H1 (cell line): ENCODE results near the gene FA2H. TPM values are rescaled to one million over a fixed set of nuclear protein-coding genes. Genes with fewer than 3 reads are reported as not detected.

Source experiments
- CTCF ChIA-PET: fragments of 300-600 bp; sonication (Branson Sonifier 250); formaldehyde crosslinking; loops from one replicate; lab custom pipeline; 2021; ENCODE audit not compliant: partially characterized antibody; lab: Charles Lee
- POLR2A ChIA-PET: fragments of 300-600 bp; sonication (Branson Sonifier 250); formaldehyde crosslinking; loops from one replicate; lab custom pipeline; 2021; ENCODE audit warnings: inconsistent platforms; ENCODE audit not compliant: partially characterized antibody; lab: Charles Lee
- DNase-seq, 2 experiments: peaks; one replicate each; pipeline versions ENCODE4 v3.0.0 to v3.0.0-alpha.2; 2010 to 2022; ENCODE audit warnings: low spot score in 2 of 2, low read depth in 1 of 2, mixed read lengths in 1 of 2
- FAIRE-seq: peaks from 2 replicates; lab custom pipeline; 2011; peaks lifted over from hg19 to GRCh38; lab: Jason Lieb, UNC
- H2AFZ ChIP-seq: 2 replicates; pipeline ENCODE4 v1.8.1; 2012; ENCODE audit warnings: low read length, inconsistent platforms
- H2AK5ac ChIP-seq: 2 replicates; pipeline ENCODE4 v1.6.1; 2013; ENCODE audit warnings: low read depth, low read length
- H2BK120ac ChIP-seq: replicated peaks from 2 replicates; pipeline ENCODE3; 2013; ENCODE audit warnings: low read depth, low read length, inconsistent platforms
- H2BK12ac ChIP-seq: 2 replicates; pipeline ENCODE4 v1.6.1; 2013; ENCODE audit warnings: low read depth, low read length
- H2BK15ac ChIP-seq: 2 replicates; pipeline ENCODE4 v1.6.1; 2013; ENCODE audit warnings: low read length
- H2BK20ac ChIP-seq: 2 replicates; pipeline ENCODE4 v1.6.1; 2013; ENCODE audit warnings: low read length
- H2BK5ac ChIP-seq: 2 replicates; pipeline ENCODE4 v1.6.1; 2013; ENCODE audit warnings: low read depth, low read length
- H3K14ac ChIP-seq: 2 replicates; pipeline ENCODE4 v1.6.1; 2013; ENCODE audit warnings: inconsistent platforms; ENCODE audit not compliant: insufficient read length
- H3K18ac ChIP-seq: 2 replicates; pipeline ENCODE4 v1.6.1; 2013; ENCODE audit warnings: low read length; ENCODE audit errors: extremely low read depth
- H3K23ac ChIP-seq: 2 replicates; pipeline ENCODE4 v1.6.1; 2013; ENCODE audit warnings: inconsistent platforms; ENCODE audit not compliant: insufficient read length
- H3K23me2 ChIP-seq: 2 replicates; pipeline ENCODE4 v1.6.1; 2013; ENCODE audit warnings: low read depth, low read length
- H3K27ac ChIP-seq: 2 replicates; pipeline ENCODE4 v1.6.1; 2011; ENCODE audit warnings: low read depth, low read length, inconsistent platforms
- H3K27me3 ChIP-seq, 4 experiments: replicated peaks in 1 of 4; 1 replicate in 1 of 4; 2 replicates in 3 of 4; pipeline versions ENCODE4 v1.6.1 to v1.8.1; 2011 to 2013; ENCODE audit warnings: low read length in 3 of 4, mild to moderate bottlenecking in 3 of 4, inconsistent platforms in 2 of 4, mixed read lengths in 2 of 4, moderate library complexity in 1 of 4; ENCODE audit not compliant: control insufficient read depth in 3 of 4, insufficient read depth in 3 of 4; ENCODE audit errors: extremely low read depth in 1 of 4
- H3K36me3 ChIP-seq, 4 experiments: 2 replicates each; pipeline versions ENCODE4 v1.6.1 to v1.8.1; 2011 to 2013; ENCODE audit warnings: mild to moderate bottlenecking in 4 of 4, low read length in 3 of 4, moderate library complexity in 2 of 4, control low read depth in 1 of 4, inconsistent platforms in 1 of 4; ENCODE audit not compliant: insufficient read depth in 4 of 4, control insufficient read depth in 2 of 4
- H3K4ac ChIP-seq: replicated peaks from 2 replicates; pipeline ENCODE3; 2013; ENCODE audit warnings: low read length, low read depth, mixed read lengths, inconsistent platforms; ENCODE audit not compliant: insufficient read length
- H3K4me1 ChIP-seq, 4 experiments: replicated peaks in 1 of 4; 1 replicate in 1 of 4; 2 replicates in 3 of 4; pipeline versions ENCODE4 v1.6.1 to v1.8.1; 2011 to 2013; ENCODE audit warnings: low read length in 3 of 4, inconsistent platforms in 2 of 4, mixed read lengths in 1 of 4; ENCODE audit not compliant: insufficient read depth in 4 of 4, control insufficient read depth in 3 of 4
- H3K4me2 ChIP-seq, 2 experiments: 2 replicates each; pipeline versions ENCODE4 v1.6.1 to v1.8.1; 2011 to 2013; ENCODE audit warnings: low read depth in 2 of 2, low read length in 2 of 2, control low read depth in 1 of 2, inconsistent platforms in 1 of 2, mild to moderate bottlenecking in 1 of 2; ENCODE audit not compliant: insufficient read depth in 1 of 2
- H3K4me3 ChIP-seq, 4 experiments: fragments of 200-600, 300-600 bp in 1 of 4; sonication (generic), shearing (Covaris generic), sonication (Bioruptor Twin) in 1 of 4; 2 replicates each; pipeline versions ENCODE4 v1.5.1 to v1.8.1; 2011 to 2016; ENCODE audit warnings: low read length in 4 of 4, low read depth in 3 of 4, control low read depth in 2 of 4, inconsistent platforms in 2 of 4, mild to moderate bottlenecking in 2 of 4, mixed read lengths in 1 of 4, moderate library complexity in 1 of 4; ENCODE audit not compliant: insufficient read depth in 2 of 4; ENCODE audit errors: extremely low read depth in 1 of 4
- H3K56ac ChIP-seq: replicated peaks from 2 replicates; pipeline ENCODE3; 2013; ENCODE audit warnings: low read depth, mild to moderate bottlenecking, mixed read lengths, low read length, inconsistent platforms; ENCODE audit not compliant: insufficient read length
- H3K79me1 ChIP-seq: 2 replicates; pipeline ENCODE4 v1.6.1; 2013; ENCODE audit warnings: low read depth, low read length, control low read depth
- H3K79me2 ChIP-seq, 2 experiments: 2 replicates each; pipeline versions ENCODE4 v1.6.1 to v1.8.1; 2012 to 2013; ENCODE audit warnings: low read length in 2 of 2, mild to moderate bottlenecking in 2 of 2, inconsistent platforms in 1 of 2; ENCODE audit not compliant: insufficient read depth in 2 of 2, control insufficient read depth in 1 of 2
- H3K9ac ChIP-seq, 4 experiments: replicated peaks in 1 of 4; 1 replicate in 1 of 4; 2 replicates in 3 of 4; pipeline versions ENCODE4 v1.6.1 to v1.8.1; 2011 to 2013; ENCODE audit warnings: low read depth in 3 of 4, low read length in 3 of 4, control low read depth in 2 of 4, mild to moderate bottlenecking in 2 of 4, moderate library complexity in 2 of 4, inconsistent platforms in 1 of 4; ENCODE audit errors: extremely low read depth in 1 of 4
- H3K9me3 ChIP-seq, 2 experiments: 2 replicates each; pipeline versions ENCODE4 v1.6.1 to v1.8.1; 2012 to 2013; ENCODE audit warnings: mild to moderate bottlenecking in 2 of 2, moderate library complexity in 2 of 2, control low read depth in 1 of 2, inconsistent platforms in 1 of 2, low read depth in 1 of 2, low read length in 1 of 2, mixed read lengths in 1 of 2; ENCODE audit not compliant: insufficient read depth in 2 of 2
- H4K20me1 ChIP-seq, 2 experiments: replicated peaks in 1 of 2; 2 replicates each; pipeline versions ENCODE3 to v1.8.1; 2011 to 2013; ENCODE audit warnings: inconsistent platforms in 2 of 2, low read length in 2 of 2, mild to moderate bottlenecking in 1 of 2; ENCODE audit not compliant: insufficient read depth in 2 of 2, control insufficient read depth in 1 of 2
- H4K5ac ChIP-seq: 2 replicates; pipeline ENCODE4 v1.6.1; 2013; ENCODE audit warnings: low read length, low read depth, mixed read lengths, inconsistent platforms; ENCODE audit not compliant: insufficient read length
- H4K8ac ChIP-seq: 2 replicates; pipeline ENCODE4 v1.8.0; 2013; ENCODE audit warnings: mild to moderate bottlenecking, moderate library complexity, low read length, inconsistent platforms; ENCODE audit not compliant: insufficient read depth; ENCODE audit errors: extremely low read depth
- H4K91ac ChIP-seq: replicated peaks from 2 replicates; pipeline ENCODE3; 2013; ENCODE audit warnings: low read length, mixed read lengths, inconsistent platforms; ENCODE audit not compliant: insufficient read length
- BCL11A ChIP-seq, 2 experiments: IDR thresholded peaks; one replicate each; pipeline ENCODE4 v1.6.1; 2011; ENCODE audit warnings: low read depth in 2 of 2, low read length in 2 of 2, mild to moderate bottlenecking in 2 of 2
- CEBPB ChIP-seq: IDR thresholded peaks from 2 replicates; pipeline ENCODE4 v1.6.1; 2012; ENCODE audit warnings: low read depth, low read length
- CTBP2 ChIP-seq: IDR thresholded peaks from 2 replicates; pipeline ENCODE4 v1.7.0; 2011; ENCODE audit warnings: borderline replicate concordance, mild to moderate bottlenecking, moderate library complexity, mixed read lengths, low read length; ENCODE audit not compliant: insufficient read depth, insufficient read length
- KDM1A ChIP-seq: fragments of 200-600, 300-600 bp; sonication (generic); IDR thresholded peaks from 2 replicates; pipeline ENCODE4 v1.7.1; 2016; ENCODE audit warnings: mild to moderate bottlenecking, low read length, borderline replicate concordance
- MAFK ChIP-seq: IDR thresholded peaks from 2 replicates; pipeline ENCODE4 v1.6.1; 2012; ENCODE audit warnings: low read depth, mild to moderate bottlenecking, improper control_type of control experiment, low read length
- NANOG ChIP-seq: IDR thresholded peaks from 2 replicates; pipeline ENCODE4 v1.6.1; 2011; ENCODE audit warnings: low read length, low read depth, mild to moderate bottlenecking, inconsistent platforms; ENCODE audit not compliant: insufficient read depth, poor library complexity, severe bottlenecking
- SIN3A ChIP-seq, 2 experiments: IDR thresholded peaks in 1 of 2; conservative IDR thresholded peaks in 1 of 2; 2 replicates each; pipeline ENCODE4 v1.6.1; 2011 to 2012; ENCODE audit warnings: low read length in 2 of 2, improper control_type of control experiment in 1 of 2, low read depth in 1 of 2, mild to moderate bottlenecking in 1 of 2
- SP2 ChIP-seq: IDR thresholded peaks from 2 replicates; pipeline ENCODE4 v1.6.1; 2012; ENCODE audit warnings: mild to moderate bottlenecking, low read length, inconsistent platforms
- TAF7 ChIP-seq: optimal IDR thresholded peaks from 2 replicates; pipeline ENCODE3; 2011; ENCODE audit warnings: low read depth, mild to moderate bottlenecking, inconsistent platforms, low read length, moderate library complexity, borderline replicate concordance
- USF2 ChIP-seq: IDR thresholded peaks from 2 replicates; pipeline ENCODE4 v1.6.1; 2011; ENCODE audit warnings: low read length, improper control_type of control experiment
- WGBS, 2 experiments: shearing (Covaris generic) in 1 of 2; methylation state at CpG; one replicate each; pipeline versions ENCODE4 v1.1.6 to v1.1.7; 2013 to 2015; ENCODE audit warnings: low lambda C conversion rate in 2 of 2, mixed read lengths in 2 of 2, inconsistent platforms in 1 of 2, low coverage in 1 of 2, missing lambda C conversion rate in 1 of 2; ENCODE audit not compliant: insufficient replicate concordance in 2 of 2, insufficient coverage in 1 of 2, insufficient read length in 1 of 2; ENCODE audit errors: extremely low coverage in 1 of 2, missing lambda C conversion rate in 1 of 2; 5-methylcytosine and 5-hydroxymethylcytosine counted together
- polyA plus RNA-seq, 7 experiments: library from polyadenylated mRNA; depleted of rRNA in 3 of 7; stranded (reverse) in 5 of 7; unstranded in 2 of 7; fragments of >200 nt in 5 of 7; fragments of 200-250 nt in 2 of 7; gene quantifications; 1 replicate in 5 of 7; 2 replicates in 1 of 7; 4 replicates in 1 of 7; pipeline versions ENCODE4 v1.2.1 to v1.2.3, GENCODE V29; 2011 to 2013; ENCODE audit warnings: missing spikeins in 2 of 7, mixed read lengths in 2 of 7
- total RNA-seq: library from RNA; stranded (reverse); fragmentation: NEBNext Ultra II Directional; extraction: Animal tissue kit (Norgen Biotek cat#: 25700); gene quantifications from 2 replicates; pipeline ENCODE4 v1.2.1, GENCODE V29; 2021

FA2H gene
- total and polyA plus RNA-seq, 2 of the 8 experiments (the other 6 are each of a cell fraction or from before 2014, with no cell fraction given), result 2.1 to 2.5 TPM

GRCh38 chr16:74691093-74691855 lies 83.3 kb downstream of the FA2H start:
- no peaks in the 10 kb centered on the region for H3K79me1 ChIP-seq
- no peaks in the 10 kb centered on the region; a peak in 1 of 8 replicates for H3K36me3 ChIP-seq
- no peak overlapping the region for H3K18ac ChIP-seq
- H3K23ac ChIP-seq, result no peak overlapping the region
- H4K8ac ChIP-seq, result no peak overlapping the region
- H3K4me1 ChIP-seq, result no peaks in the 10 kb centered on the region
- no peak overlapping the region for H2AFZ ChIP-seq
- no peak overlapping the region for H2BK5ac ChIP-seq
- WGBS, 2 experiments, result 88% methylated on average over 10 of the region's 10 CpGs; no CpG with 5 or more reads in 1 of the 2 experiments
- no peak overlapping the region for H4K5ac ChIP-seq
- H3K56ac ChIP-seq, result no peak overlapping the region
- H3K4me3 ChIP-seq, result no peak overlapping the region
- no peak overlapping the region for H2BK15ac ChIP-seq
- no peak overlapping the region for H3K27ac ChIP-seq
- H2BK20ac ChIP-seq, result no peak overlapping the region
- H2AK5ac ChIP-seq, result no peak overlapping the region
- no peak overlapping the region for H3K4ac ChIP-seq
- no peak overlapping the region for H3K14ac ChIP-seq
- no peak overlapping the region for H2BK12ac ChIP-seq
- no peak overlapping the region for H4K91ac ChIP-seq
- H2BK120ac ChIP-seq, result no peak overlapping the region
- DNase-seq (no peak), FAIRE-seq (no peak)
- no peak for TF ChIP-seq BCL11A (IDR thresholded peaks at IDR 0.05; ENCODE audit: low read depth in 2 of 2, low read length in 2 of 2)
- no peak for TF ChIP-seq KDM1A
- no peak for TF ChIP-seq CEBPB
- TF ChIP-seq SP2, result no peak
- TF ChIP-seq SIN3A (conservative IDR thresholded peaks at IDR 0.05 in 1 of 2, IDR thresholded peaks at IDR 0.05 in 1 of 2; ENCODE audit: low read depth in 1 of 2, low read length in 2 of 2), result no peak
- TF ChIP-seq CTBP2, result no peak
- no peak for TF ChIP-seq MAFK
- no peak for TF ChIP-seq TAF7
- TF ChIP-seq USF2, result no peak
- no peak for TF ChIP-seq NANOG
- CTCF ChIA-PET, result interaction anchor here (0.6 to 0.9 kb wide), 2 partner anchors 9 to 62 kb away, joined by 3 to 4 read pairs; partner anchors contain the start of gene MLKL
- no peaks in the 10 kb centered on the region for H3K9me3 ChIP-seq
- POLR2A ChIA-PET, result interaction anchor here (0.6 to 0.9 kb wide), 2 partner anchors 24 to 37 kb away, joined by 3 read pairs; no protein-coding TSS in a partner anchor
- no peaks in the 10 kb centered on the region for H3K27me3 ChIP-seq
- no peaks in the 10 kb centered on the region for H4K20me1 ChIP-seq
- H3K23me2 ChIP-seq, result no peaks in the 10 kb centered on the region
- H3K9ac ChIP-seq, result no peak overlapping the region
- H3K4me2 ChIP-seq, result no peak overlapping the region
- no peaks in the 10 kb centered on the region for H3K79me2 ChIP-seq
